Mononuclear cell (primary cell): ENCODE measurements around the gene LUC7L. TPM values are rescaled to one million over a fixed set of nuclear protein-coding genes. Genes with fewer than 3 reads are reported as not detected.

Source experiments
- H3K27me3 ChIP-seq: 2 replicates; pipeline ENCODE4 v1.6.0; 2011; ENCODE audit warnings: low read length, control low read depth; ENCODE audit not compliant: insufficient read depth
- H3K4me1 ChIP-seq: 2 replicates; pipeline ENCODE4 v1.5.1; 2011; ENCODE audit warnings: mild to moderate bottlenecking, low read length, control low read depth; ENCODE audit not compliant: insufficient read depth
- H3K4me3 ChIP-seq: 2 replicates; pipeline ENCODE4 v1.5.1; 2011; ENCODE audit warnings: mild to moderate bottlenecking, low read length, moderate library complexity
- H3K9me3 ChIP-seq: 2 replicates; pipeline ENCODE4 v1.5.1; 2011; ENCODE audit warnings: low read depth, mild to moderate bottlenecking, control low read depth, low read length
- total RNA-seq: library from RNA; depleted of rRNA; stranded (reverse); fragments of >200 nt; gene quantifications from one replicate; pipeline ENCODE4 v1.2.3, GENCODE V29; 2012

The LUC7L gene
- total RNA-seq, 1 donor = 101 TPM

- H3K27me3 ChIP-seq = no peaks in the 10 kb centered on the region
- no peaks in the 10 kb centered on the region for H3K9me3 ChIP-seq
- no peak overlapping the region for H3K4me3 ChIP-seq
- peaks cover 6% of the 10 kb centered on the region for H3K4me1 ChIP-seq
Observed at GRCh38 chr16:142405-142967, 86.8 kb downstream of the LUC7L start.

- Histone ChIP-seq H3K27me3 (no peaks in the 10 kb centered on the region), H3K4me3 (no peak overlapping the region)
Observed at GRCh38 chr16:140175-140857, 88.9 kb downstream of the LUC7L start.

More at GRCh38 chr16:140175-140857, 88.9 kb downstream of the LUC7L start:
- peaks cover 10% of the 10 kb centered on the region for H3K4me1 ChIP-seq
- H3K9me3 ChIP-seq = no peaks in the 10 kb centered on the region

Other genes starting within 250 kb of the LUC7L start
- 2.0 TPM for gene POLR3K, start 175.8 kb downstream of the LUC7L start, total RNA-seq
- gene SNRNP25, start 175.6 kb downstream of the LUC7L start, total RNA-seq = 6.7 TPM
- gene RHBDF1, start 156.8 kb downstream of the LUC7L start, total RNA-seq = 0.21 TPM
- gene MPG, start 151.2 kb downstream of the LUC7L start, total RNA-seq = 26.2 TPM
- 5.5 TPM for gene NPRL3, start 90.8 kb downstream of the LUC7L start, total RNA-seq
- not detected for gene HBZ, start 76.8 kb downstream of the LUC7L start, total RNA-seq
- not detected for gene HBM, start 63.5 kb downstream of the LUC7L start, total RNA-seq
- 22.1 TPM for gene HBA2, start 56.6 kb downstream of the LUC7L start, total RNA-seq
- gene HBA1, start 52.8 kb downstream of the LUC7L start, total RNA-seq = 28.3 TPM
- gene HBQ1, start 49.0 kb downstream of the LUC7L start, total RNA-seq = not detected
- 22.1 TPM for gene FAM234A, start 5.4 kb upstream of the LUC7L start, total RNA-seq
- not detected for gene RGS11, start 46.5 kb upstream of the LUC7L start, total RNA-seq
- gene ARHGDIG, start 51.1 kb upstream of the LUC7L start, total RNA-seq = not detected
- gene PDIA2, start 53.7 kb upstream of the LUC7L start, total RNA-seq = not detected
- gene AXIN1, start 123.3 kb upstream of the LUC7L start, total RNA-seq = 35.8 TPM
- 19.9 TPM for gene MRPL28, start 141.1 kb upstream of the LUC7L start, total RNA-seq
- gene PGAP6, start 152.5 kb upstream of the LUC7L start, total RNA-seq = 24.8 TPM
- gene NME4, start 167.8 kb upstream of the LUC7L start, total RNA-seq = 15.0 TPM
- 2.9 TPM for gene DECR2, start 172.4 kb upstream of the LUC7L start, total RNA-seq
- gene RAB11FIP3, start 196.2 kb upstream of the LUC7L start, total RNA-seq = 6.5 TPM